GM12874 (cell line): Measurements from ENCODE around the gene CSMD2.

Experiments
- CTCF ChIP-seq: IDR thresholded peaks from 2 replicates; pipeline ENCODE4 v1.5.1; 2011; ENCODE audit warnings: low read depth, mild to moderate bottlenecking, control low read depth, low read length, moderate library complexity; ENCODE audit not compliant: insufficient read depth

CSMD2 gene

GRCh38 chr1:33957854-33958253 lies 207.2 kb downstream of the CSMD2 start:
- no peak for TF ChIP-seq CTCF

GRCh38 chr1:33955096-33955495 lies 209.9 kb downstream of the CSMD2 start:
- TF ChIP-seq CTCF: no peak

- no peak for TF ChIP-seq CTCF
These were observed 215.5 kb downstream of the CSMD2 start for GRCh38 chr1:33949570-33949969.

GRCh38 chr1:33948291-33948690 lies 216.7 kb downstream of the CSMD2 start:
- TF ChIP-seq CTCF: no peak

GRCh38 chr1:33946836-33947235 lies 218.2 kb downstream of the CSMD2 start:
- TF ChIP-seq CTCF: no peak

- TF ChIP-seq CTCF: no peak
These were observed 220.2 kb downstream of the CSMD2 start for GRCh38 chr1:33944846-33945245.

- no peak for TF ChIP-seq CTCF
These were observed 221.1 kb downstream of the CSMD2 start for GRCh38 chr1:33943978-33944377.

GRCh38 chr1:33932871-33933270 lies 232.2 kb downstream of the CSMD2 start:
- no peak for TF ChIP-seq CTCF
